Activated CD4-positive, alpha-beta T cell treated with anti-CD3 and anti-CD28 coated beads, Interleukin-2, amount 50 U/mL, for 16 hours (primary cell): Measurements from ENCODE around the gene ZNF428.
"Not testable (repeated sequence)": the region's sequence is repeated elsewhere in the genome, so short reads cannot be mapped to it uniquely, and the experiment has no call there.

Experiments
- DNase-seq: peaks from one replicate; pipeline ENCODE4 v3.0.0-alpha.2; 2020

Gene ZNF428

GRCh38 chr19:43616306-43616705 is 3.1 kb downstream of the ZNF428 start:
- DNase-seq, result no peak

GRCh38 chr19:43612374-43612773 is 7.1 kb downstream of the ZNF428 start:
- no peak for DNase-seq

- no peak for DNase-seq
These were observed 7.6 kb downstream of the ZNF428 start, which contains the start of gene SRRM5 for GRCh38 chr19:43611788-43612187. Gene SRRM5, plus strand, starts transcription at chr19:43612088. Its CDS starts 34 bp downstream, at chr19:43612122.

- no peak for DNase-seq
These were observed 8.9 kb downstream of the ZNF428 start for GRCh38 chr19:43610493-43610892.

GRCh38 chr19:43609872-43610271 is 9.6 kb downstream of the ZNF428 start:
- no peak for DNase-seq

- no peak for DNase-seq
These were observed 11.9 kb downstream of the ZNF428 start for GRCh38 chr19:43607238-43608205.

- DNase-seq, result no peak
These were observed 12.7 kb downstream of the ZNF428 start for GRCh38 chr19:43606569-43607229.

GRCh38 chr19:43605875-43606568 is 13.4 kb downstream of the ZNF428 start:
- no peak for DNase-seq

GRCh38 chr19:43600326-43600725 is 19.1 kb downstream of the ZNF428 start:
- DNase-seq, result not testable (repeated sequence)

GRCh38 chr19:43599635-43600295 is 19.7 kb downstream of the ZNF428 start:
- DNase-seq, result no peak

- no peak for DNase-seq
These were observed 20.8 kb downstream of the ZNF428 start for GRCh38 chr19:43598445-43599240.

- no peak for DNase-seq
These were observed 21.6 kb downstream of the ZNF428 start for GRCh38 chr19:43597876-43598275.

- no peak for DNase-seq
These were observed 22.5 kb downstream of the ZNF428 start for GRCh38 chr19:43596842-43597461.

- peak; percentile 100 for DNase-seq
These were observed 23.2 kb downstream of the ZNF428 start, which contains the start of the genes IRGQ and ZNF576 for GRCh38 chr19:43595999-43596841. Gene IRGQ, minus strand, starts transcription at chr19:43596134. Its CDS starts 796 bp downstream, at chr19:43595338. Gene ZNF576, plus strand, starts transcription at chr19:43596595. Its CDS starts 514 bp downstream, at chr19:43597109.

GRCh38 chr19:43595605-43595998 is 23.8 kb downstream of the ZNF428 start:
- DNase-seq, result no peak

- DNase-seq, result peak; percentile 74
These were observed 24.5 kb downstream of the ZNF428 start for GRCh38 chr19:43594710-43595604.

- DNase-seq, result no peak
These were observed 25.2 kb downstream of the ZNF428 start for GRCh38 chr19:43594081-43594697.

- DNase-seq, result no peak
These were observed 26.6 kb downstream of the ZNF428 start for GRCh38 chr19:43592800-43593350.
